Endometrial microvascular endothelial cells (primary cell): Measurements from ENCODE around the gene GPR25. TPM values are rescaled to one million over a fixed set of nuclear protein-coding genes. Genes with fewer than 3 reads are reported as not detected.
"Not testable (repeated sequence)": the region's sequence is repeated elsewhere in the genome, so short reads cannot be mapped to it uniquely, and the experiment has no call there.

Experiments
- in situ Hi-C: cut with HindIII; loops from 2 replicates; pipeline ENCODE4 v1.10.0; 2017; ENCODE audit warnings: low sequenced_read_pairs, low pct_unique_long_range_greater_than_20kb; ENCODE audit errors: inconsistent ontology term
- total RNA-seq: library from RNA; depleted of rRNA; stranded (reverse); fragments of >200 nt; gene quantifications from one replicate; pipeline ENCODE4 v1.2.3, GENCODE V29; 2015; ENCODE audit errors: inconsistent ontology term

Gene GPR25
- total RNA-seq, 1 donor from 2014 or later: not detected

DNA sequence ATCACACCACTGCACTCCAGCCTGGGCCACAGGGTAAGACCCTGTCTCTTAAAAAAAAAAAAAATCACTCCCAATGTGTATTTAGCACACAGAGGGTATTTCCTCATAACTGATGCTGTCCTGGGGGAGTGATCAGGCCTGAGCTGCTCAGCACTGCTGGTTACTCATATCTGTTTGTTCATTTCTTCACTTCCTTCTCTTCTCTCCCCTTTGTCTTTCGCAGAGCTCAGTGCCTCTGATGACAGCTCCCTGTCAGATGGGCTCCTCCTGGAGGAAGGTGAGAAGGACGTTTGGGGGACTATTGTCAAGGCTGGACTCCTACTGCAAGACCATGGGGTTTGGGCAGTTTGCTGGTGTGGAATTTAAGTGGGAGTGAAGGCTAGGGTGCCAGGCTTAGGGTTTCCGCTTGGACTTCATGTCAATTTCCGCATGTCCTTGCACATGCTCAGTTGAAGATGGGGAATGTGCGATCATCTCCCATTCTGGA is 34.9 kb downstream of the GPR25 start:
- in situ Hi-C loops: no loop called here

DNA sequence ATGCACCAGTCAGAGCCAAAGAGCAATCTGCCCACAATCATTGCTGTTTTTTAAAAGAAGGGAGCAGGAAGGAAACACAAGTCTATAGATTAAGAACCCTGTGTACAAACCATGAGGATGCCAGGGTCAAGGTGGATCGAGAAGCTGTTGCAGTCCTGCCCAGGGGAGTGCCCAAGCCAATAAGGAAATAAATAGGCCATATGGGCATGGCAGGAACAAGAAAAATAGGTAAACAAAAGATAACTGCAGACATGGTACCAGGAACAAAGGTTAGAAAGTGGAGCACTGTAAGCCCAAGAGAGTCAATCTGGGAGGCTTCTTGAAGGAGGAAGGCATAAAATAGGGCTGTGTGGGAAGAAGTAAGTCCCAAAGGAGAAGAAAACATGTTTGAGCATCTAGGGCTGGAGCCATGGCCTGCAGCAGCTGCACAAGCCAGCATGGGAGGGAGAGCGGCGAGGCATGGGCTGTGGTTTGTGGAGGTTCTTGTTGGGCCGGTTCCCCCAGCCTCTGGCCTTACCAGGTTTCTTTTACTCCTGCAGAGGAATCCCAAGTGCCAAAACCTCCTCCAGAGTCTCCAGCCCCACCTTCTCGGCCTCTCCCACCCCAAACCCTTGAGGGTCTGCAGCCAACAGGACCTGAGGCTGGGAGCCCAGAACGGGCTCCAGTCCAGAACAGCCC is 35.5 kb downstream of the GPR25 start:
- in situ Hi-C loops: no loop called here

DNA sequence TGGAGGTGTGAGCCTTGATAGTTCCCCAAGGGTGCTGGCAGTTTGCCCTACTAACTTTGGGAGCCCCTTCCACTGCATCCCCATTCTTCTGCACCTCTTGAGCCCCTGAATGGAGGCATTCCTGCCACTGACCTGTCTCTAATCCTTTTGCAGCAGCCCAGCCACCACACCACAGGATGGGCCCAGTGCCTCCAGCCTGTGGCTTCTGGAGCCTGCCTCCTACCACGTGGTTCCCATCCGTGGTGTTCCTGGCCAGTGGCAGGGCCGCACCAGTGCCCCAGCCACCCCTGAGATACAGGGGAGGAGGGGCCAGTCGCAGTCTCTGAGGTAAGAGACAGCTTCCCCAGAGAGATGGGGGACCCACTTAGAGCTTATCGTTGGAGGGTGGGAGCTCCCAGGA is 36.3 kb downstream of the GPR25 start:
- in situ Hi-C loops: no loop called here

DNA sequence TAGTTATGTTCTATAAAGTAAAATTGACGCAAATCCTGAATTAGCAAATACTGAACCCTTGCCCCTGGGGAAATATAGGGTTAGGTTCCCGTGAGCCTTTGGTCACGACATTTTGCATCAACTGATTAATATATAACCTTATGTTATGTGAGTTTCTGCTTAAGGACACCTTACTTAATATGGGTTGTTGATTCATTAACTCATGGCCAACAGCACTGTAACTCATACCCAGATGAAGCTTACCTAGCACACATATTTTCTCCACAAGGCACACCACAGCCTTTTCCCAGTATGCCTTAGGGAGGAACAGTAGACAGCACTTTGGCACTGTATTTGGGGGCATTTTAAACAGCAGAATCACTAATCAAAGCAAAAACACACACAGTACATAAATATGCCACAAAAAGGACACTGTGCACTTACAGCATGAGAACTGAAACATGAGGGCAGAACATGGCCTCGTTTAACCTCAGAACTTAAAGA is 37.0 kb downstream of the GPR25 start:
- in situ Hi-C loops: no loop called here

DNA sequence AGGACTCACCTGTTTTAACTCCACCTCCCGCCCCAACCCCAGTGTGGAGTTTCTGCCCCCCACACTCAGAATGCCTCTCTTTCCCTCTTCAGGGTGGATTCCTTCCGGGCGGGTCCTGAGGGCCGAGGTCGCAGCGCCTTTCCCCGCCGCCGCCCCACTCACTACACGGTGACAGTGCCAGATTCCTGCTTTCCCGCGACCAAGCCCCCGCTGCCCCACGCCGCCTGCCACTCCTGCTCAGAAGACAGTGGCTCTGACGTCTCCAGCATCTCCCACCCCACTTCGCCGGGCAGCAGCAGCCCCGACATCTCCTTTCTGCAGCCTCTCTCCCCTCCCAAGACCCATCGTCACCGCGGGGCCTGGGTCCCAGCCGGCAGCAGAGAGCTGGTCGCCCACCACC is 38.6 kb downstream of the GPR25 start:
- in situ Hi-C loops: no loop called here

DNA sequence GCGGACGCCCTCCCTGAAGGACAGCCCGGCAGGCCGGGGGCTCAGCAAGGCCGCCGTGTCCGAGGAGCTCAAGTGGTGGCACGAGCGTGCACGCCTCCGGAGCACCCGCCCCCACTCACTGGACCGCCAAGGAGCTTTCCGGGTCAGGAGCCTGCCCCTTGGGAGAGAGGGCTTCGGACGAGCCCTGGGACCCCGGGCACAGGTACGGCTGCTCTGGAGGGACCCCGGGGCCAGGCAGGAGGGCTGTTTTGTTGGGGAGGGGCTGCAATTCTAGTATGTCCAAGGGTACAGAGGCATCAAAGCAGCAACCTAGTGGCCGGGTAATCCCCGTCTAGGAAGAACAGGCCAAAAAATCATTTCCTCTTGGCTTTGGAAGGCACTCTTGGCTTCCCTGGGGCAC is 39.2 kb downstream of the GPR25 start:
- in situ Hi-C loops: not testable (repeated sequence)

DNA sequence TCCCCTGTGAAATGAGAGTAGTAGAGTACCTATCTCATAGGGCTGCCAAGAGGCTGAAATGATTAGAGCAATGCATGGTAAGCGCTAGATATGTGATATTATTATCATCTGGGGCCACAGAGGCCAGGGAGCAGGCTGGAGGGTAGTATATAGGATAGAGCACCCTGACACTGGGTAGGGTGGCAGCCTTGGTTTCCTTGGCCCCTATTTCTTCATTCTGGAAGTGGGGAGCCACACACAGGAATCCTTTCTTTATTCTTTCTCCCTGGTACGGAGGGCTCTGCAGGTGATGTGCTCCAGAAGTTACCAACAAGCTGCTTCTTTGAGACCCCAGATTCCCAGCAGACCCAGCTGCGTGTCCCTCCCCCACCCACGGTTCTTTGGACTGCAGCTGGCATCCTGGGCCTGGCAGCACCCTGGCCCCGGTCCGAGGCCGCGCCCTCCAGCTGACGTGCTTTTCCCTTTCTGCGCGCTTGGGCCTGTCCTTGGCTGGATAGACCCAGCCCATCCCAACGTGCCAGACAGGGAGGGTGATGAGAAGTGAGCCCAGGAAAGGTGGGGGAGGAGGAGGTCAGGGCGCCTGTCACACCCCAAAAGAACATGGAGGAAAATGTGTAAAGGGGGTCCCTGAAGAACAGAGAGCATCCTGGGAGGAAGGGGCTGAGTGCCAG is 40.1 kb downstream of the GPR25 start:
- in situ Hi-C loops: no loop called here

DNA sequence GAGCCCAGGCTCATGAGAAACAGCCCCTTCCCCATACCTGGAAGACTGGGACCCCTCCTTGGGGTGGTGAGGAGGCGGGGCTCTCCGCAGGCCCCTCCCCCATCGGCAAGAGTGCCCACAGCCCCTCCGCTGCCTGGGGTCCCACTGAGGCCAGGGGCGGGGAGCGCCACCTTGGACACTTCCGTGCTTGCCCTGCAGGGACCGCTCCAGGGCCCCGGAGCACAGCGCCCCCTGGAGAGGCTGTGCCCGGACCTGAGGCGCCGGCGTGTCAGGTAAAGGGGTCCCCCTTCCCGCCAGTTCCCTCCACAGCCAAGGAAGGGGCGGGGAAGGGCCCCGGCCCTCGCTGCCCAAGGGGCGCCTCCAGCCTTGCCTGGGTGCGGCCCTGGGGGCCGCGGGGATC is 43.4 kb downstream of the GPR25 start:
- in situ Hi-C loops: no loop called here

DNA sequence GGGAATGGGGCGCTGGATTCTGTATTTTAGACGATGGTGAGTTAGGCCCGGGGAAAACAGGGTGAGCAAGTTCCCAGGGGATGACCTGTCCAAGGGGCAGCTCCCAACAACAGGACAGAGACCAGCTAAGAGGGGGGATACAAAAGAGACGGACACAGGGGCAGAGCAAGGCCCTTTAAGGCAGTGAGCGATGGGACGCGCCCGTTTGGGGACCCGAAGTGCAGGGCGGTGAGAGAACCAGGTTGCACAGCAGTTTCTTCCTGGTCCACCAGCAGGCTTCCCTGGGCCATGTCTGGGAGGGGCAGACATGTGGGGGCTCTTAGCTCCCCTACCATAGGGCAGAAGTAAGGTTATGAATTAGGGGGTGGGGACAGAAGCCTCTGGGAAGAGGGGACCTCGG is 43.9 kb downstream of the GPR25 start:
- in situ Hi-C loops: no loop called here

DNA sequence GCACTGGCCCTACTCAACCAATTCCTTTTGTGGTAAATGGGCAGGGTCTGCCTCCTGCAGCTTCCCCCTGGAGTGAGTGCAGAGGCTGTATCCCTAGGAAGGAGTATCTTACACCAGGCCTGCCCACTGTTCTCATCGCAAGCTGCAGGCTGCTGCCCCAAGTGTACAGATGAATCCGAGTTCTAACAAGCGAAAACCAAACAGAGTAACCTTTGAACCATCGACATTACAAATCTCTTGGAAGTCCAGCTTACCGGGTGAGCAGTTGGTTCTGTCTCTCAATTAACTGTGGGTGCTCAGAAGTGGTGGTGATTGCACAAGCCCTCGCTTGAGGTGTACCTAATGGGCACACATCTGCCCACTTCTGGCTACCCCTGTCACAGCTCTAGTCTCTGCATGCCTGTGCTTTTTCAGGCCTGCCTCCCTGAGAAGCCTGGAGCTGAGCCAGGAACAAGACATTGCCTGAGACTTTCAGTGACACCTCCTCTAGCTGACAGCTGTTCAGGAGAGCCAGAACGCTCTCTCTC is 44.6 kb downstream of the GPR25 start:
- in situ Hi-C loops: no loop called here

DNA sequence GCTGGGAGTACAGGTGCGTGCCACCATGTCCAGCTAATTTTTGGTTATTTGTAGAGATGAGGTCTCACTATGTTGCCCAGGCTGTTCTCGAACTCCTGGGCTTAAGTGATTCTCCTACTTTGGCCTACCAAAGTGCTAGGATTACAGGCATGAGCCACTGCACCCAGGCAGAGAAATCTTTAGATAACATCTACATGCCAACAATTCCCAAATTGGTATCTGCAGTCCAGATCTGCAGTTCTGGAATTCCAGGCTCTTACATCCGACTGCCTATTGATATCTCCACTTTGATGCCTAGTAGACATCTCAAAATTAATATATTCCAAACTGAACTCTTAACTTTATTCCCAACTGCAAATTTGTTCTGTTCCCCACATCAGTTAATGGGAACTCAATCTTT is 45.2 kb downstream of the GPR25 start:
- in situ Hi-C loops: no loop called here

DNA sequence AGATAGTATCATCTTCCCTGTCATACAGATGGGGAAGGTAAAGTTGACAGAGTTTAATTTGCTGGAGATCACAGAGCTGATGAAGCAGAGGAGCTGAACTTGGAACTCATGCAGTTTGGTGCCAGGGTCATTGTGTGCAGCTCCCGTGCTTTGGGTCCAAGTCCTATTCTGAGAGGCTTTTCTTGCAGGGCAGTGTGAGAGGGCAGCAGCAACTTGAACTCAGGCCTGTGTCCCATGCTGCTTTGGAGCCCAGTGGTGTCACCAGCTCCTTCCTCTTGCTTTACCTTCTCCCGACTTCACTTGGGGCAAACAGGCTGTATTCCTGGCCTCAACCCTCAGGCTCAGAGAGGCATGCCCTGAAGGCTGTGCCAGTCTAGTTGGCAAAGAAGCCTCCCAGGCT is 46.6 kb downstream of the GPR25 start:
- in situ Hi-C loops: no loop called here

DNA sequence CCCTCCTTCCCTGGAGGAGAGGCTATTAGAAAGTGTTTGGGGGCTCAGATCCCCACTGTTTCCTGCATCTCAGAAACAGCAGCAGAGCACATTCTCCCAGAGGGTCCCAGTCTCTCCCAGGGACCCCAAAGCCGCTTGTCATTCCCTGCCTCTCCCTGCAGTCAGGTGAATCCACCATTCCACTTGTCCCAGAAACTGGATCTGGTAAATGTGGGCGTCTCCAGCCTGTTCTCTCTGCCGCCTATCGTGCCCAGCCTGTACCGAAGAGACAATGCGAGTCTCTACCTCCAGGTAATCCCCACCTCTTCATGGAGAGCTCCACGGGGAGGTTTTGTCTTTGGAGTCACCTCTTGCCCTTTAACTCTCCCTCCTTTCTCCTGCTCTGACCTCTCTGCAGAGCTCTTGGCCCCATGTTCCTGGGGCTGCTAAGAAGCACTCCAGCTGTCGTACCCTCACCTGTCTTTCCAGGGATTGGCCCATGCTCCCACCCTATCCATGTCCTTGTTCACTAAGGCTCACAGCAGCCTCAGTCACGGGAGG is 48.9 kb downstream of the GPR25 start:
- in situ Hi-C loops: no loop called here

DNA sequence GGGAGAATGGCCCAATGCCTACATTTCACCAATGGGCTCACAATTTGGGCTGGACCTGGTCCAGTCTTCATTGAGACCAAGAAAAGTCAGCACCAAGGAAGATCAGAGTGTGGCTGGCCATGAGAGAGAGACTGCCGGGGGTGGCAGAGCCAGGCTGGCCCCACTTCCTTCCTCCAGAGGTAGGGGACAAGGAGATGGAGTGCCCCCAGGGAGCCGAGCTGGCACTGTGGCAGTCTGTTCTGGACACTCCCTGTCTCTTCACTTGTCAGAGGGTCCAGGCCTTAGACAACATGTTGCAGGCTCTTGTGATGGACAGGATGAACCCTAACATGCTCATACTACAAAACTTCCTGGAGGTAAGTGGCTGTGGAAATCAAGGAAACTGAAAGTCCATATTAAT is 49.6 kb downstream of the GPR25 start:
- in situ Hi-C loops: no loop called here

DNA sequence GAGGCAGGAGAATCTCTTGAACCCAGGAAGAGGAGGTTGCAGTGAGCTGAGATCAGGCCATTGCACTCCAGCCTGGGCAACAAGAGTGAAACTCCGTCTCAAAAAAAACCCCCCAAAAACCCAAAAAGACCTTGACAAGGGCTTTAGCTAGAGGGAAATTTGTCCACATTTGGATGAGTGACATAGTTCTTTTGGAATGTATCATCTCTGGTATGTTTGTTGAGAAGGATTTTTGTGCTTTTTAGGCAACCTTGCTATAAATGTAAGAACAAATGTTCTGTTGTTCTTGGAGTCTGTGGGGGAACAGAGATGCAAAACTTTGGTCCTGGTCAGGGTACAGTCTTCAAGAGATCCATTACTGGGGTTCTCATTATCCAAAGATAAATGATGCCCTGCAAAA is 50.8 kb downstream of the GPR25 start:
- in situ Hi-C loops: no loop called here

Other genes with a start within 250 kb of the GPR25 start
- gene DDX59, start 203.1 kb upstream of the GPR25 start, total RNA-seq: 16.8 TPM
- 20.3 TPM for gene CAMSAP2, start 134.1 kb upstream of the GPR25 start, total RNA-seq
- not detected for gene INAVA, start 21.9 kb downstream of the GPR25 start, total RNA-seq
- gene KIF21B, start 150.7 kb downstream of the GPR25 start, total RNA-seq: 1.6 TPM
- gene CACNA1S, start 239.4 kb downstream of the GPR25 start, total RNA-seq: not detected